Panc1 (cell line): ENCODE measurements around the gene DLGAP3. TPM values are rescaled to one million over a fixed set of nuclear protein-coding genes. Genes with fewer than 3 reads are reported as not detected.

Source experiments
- ATAC-seq: fragments of 200-7000 bp; cut with Tn5 transposase; 2 replicates; pipeline ENCODE4 v1.9.1; 2020; ENCODE audit warnings: mild to moderate bottlenecking, moderate library complexity
- BruUV-seq: library from RNA; stranded (reverse); fragments of 400-500 nt; replicated peaks from 2 replicates; lab custom pipeline; 2021; lab: Mats Ljungman, UMichigan
- CTCF ChIA-PET: fragments of 300-600 bp; sonication (Branson Sonifier 250); formaldehyde crosslinking; loops from one replicate; lab custom pipeline; 2022; ENCODE audit warnings: antibody characterized with exemption; lab: Charles Lee
- POLR2A ChIA-PET: fragments of 300-600 bp; sonication (Branson Sonifier 250); formaldehyde crosslinking; loops from one replicate; lab custom pipeline; 2022; ENCODE audit warnings: antibody characterized with exemption; lab: Charles Lee
- DNase-seq: peaks from one replicate; pipeline ENCODE4 v3.0.0-alpha.2; 2010; ENCODE audit warnings: low read depth, low spot score
- H3K27ac ChIP-seq: 2 replicates; pipeline ENCODE4 v1.5.1; 2011; ENCODE audit warnings: mild to moderate bottlenecking, low read length, inconsistent platforms
- H3K27me3 ChIP-seq: fragments of 200-500 bp; sonication (Bioruptor generic); 2 replicates; pipeline ENCODE4 v1.6.0; 2014; ENCODE audit warnings: low read length, inconsistent platforms; ENCODE audit not compliant: control insufficient read depth, insufficient read depth
- H3K36me3 ChIP-seq: fragments of 200-500 bp; sonication (Bioruptor generic); 2 replicates; pipeline ENCODE4 v1.5.1; 2014; ENCODE audit warnings: inconsistent platforms, mild to moderate bottlenecking, low read length, moderate library complexity; ENCODE audit not compliant: control insufficient read depth, insufficient read depth
- H3K4me1 ChIP-seq: 2 replicates; pipeline ENCODE4 v1.5.1; 2011; ENCODE audit warnings: inconsistent platforms, mild to moderate bottlenecking, low read length, moderate library complexity; ENCODE audit not compliant: control insufficient read depth, insufficient read depth
- H3K4me3 ChIP-seq, 2 experiments: 2 replicates each; pipeline ENCODE4 v1.5.1; 2011 to 2012; ENCODE audit warnings: low read depth in 2 of 2, low read length in 2 of 2, mild to moderate bottlenecking in 2 of 2, inconsistent platforms in 1 of 2, moderate library complexity in 1 of 2
- H3K9me3 ChIP-seq: fragments of 200-500 bp; sonication (Bioruptor generic); 2 replicates; pipeline ENCODE4 v1.5.1; 2014; ENCODE audit warnings: low read depth, mild to moderate bottlenecking, inconsistent platforms, low read length, moderate library complexity; ENCODE audit not compliant: control insufficient read depth, insufficient read depth
- CTCF ChIP-seq: fragments of 450-650 bp; IDR thresholded peaks from 2 replicates; pipeline ENCODE4 v1.5.1; 2017; ENCODE audit warnings: mild to moderate bottlenecking
- POLR2AphosphoS5 ChIP-seq: IDR thresholded peaks from 2 replicates; pipeline ENCODE4 v1.6.1; 2012; ENCODE audit warnings: mild to moderate bottlenecking, low read depth, low read length, moderate library complexity
- REST ChIP-seq, 2 experiments: IDR thresholded peaks; 2 replicates each; pipeline ENCODE4 v1.6.1; 2011 to 2012; ENCODE audit warnings: low read depth in 2 of 2, control low read depth in 1 of 2, low read length in 1 of 2, mild to moderate bottlenecking in 1 of 2, moderate library complexity in 1 of 2; ENCODE audit not compliant: insufficient read depth in 1 of 2
- SIN3A ChIP-seq: IDR thresholded peaks from 2 replicates; pipeline ENCODE4 v1.6.1; 2012; ENCODE audit warnings: low read depth, mild to moderate bottlenecking, low read length, moderate library complexity, borderline replicate concordance; ENCODE audit not compliant: insufficient read depth
- TCF7L2 ChIP-seq: IDR thresholded peaks from 2 replicates; pipeline ENCODE4 v1.6.1; 2011; ENCODE audit warnings: mild to moderate bottlenecking, low read depth, low read length, inconsistent platforms
- in situ Hi-C: cut with HindIII; loops from 2 replicates; pipeline ENCODE4 v1.10.0; 2016; ENCODE audit warnings: low sequenced_read_pairs, low pct_unique_long_range_greater_than_20kb
- intact Hi-C: fragments of 100-400 bp; cut with micrococcal nuclease; formaldehyde crosslinking; loops from one replicate; pipeline ENCODE4 v1.10.0; 2022; ENCODE audit not compliant: unreplicated experiment
- total RNA-seq: library from RNA; stranded (reverse); gene quantifications from one replicate; pipeline ENCODE4 v1.2.1, GENCODE V29; 2021; ENCODE audit not compliant: unreplicated experiment

The DLGAP3 gene
- total RNA-seq, 1 experiment from 2014 or later: 0.87 TPM

- ChIA-PET POLR2A (no interaction called here), CTCF (no interaction called here)
- no peak overlapping the region for H3K27ac ChIP-seq
- TF ChIP-seq POLR2AphosphoS5 (no peak), TCF7L2 (no peak), CTCF (no peak), SIN3A (no peak), REST (IDR thresholded peaks at IDR 0.05; ENCODE audit: insufficient read depth in 1 of 2, low read depth in 2 of 2, low read length in 1 of 2) (no peak)
- H3K4me1 ChIP-seq: no peaks in the 10 kb centered on the region
- H3K9me3 ChIP-seq: 0 out of 2 replicates have a peak, but pooled peaks cover 4% of the 10 kb centered on the region
- in situ Hi-C loops: no loop called here
- DNase-seq: no peak
- ATAC-seq: no peak
- peaks cover 28% of the 10 kb centered on the region for H3K27me3 ChIP-seq
- no TSS peak for BruUV-seq
- no peaks in the 10 kb centered on the region for H3K36me3 ChIP-seq
- H3K4me3 ChIP-seq: no peak overlapping the region
- intact Hi-C loops: no loop called here
Measured at GRCh38 chr1:34876406-34876805, 53.0 kb downstream of the DLGAP3 start.

- H3K36me3 ChIP-seq: no peaks in the 10 kb centered on the region
- intact Hi-C loops (no loop called here), in situ Hi-C loops (no loop called here)
- ChIA-PET CTCF (no interaction called here), POLR2A (no interaction called here)
- no peak overlapping the region for H3K4me3 ChIP-seq
- no peaks in the 10 kb centered on the region for H3K9me3 ChIP-seq
- TF ChIP-seq POLR2AphosphoS5: no peak
- TF ChIP-seq SIN3A: no peak
- BruUV-seq: no TSS peak
- ATAC-seq (no peak), DNase-seq (no peak)
- peaks cover 29% of the 10 kb centered on the region for H3K27me3 ChIP-seq
- H3K27ac ChIP-seq: no peak overlapping the region
- H3K4me1 ChIP-seq: no peaks in the 10 kb centered on the region
Measured at GRCh38 chr1:34874296-34874952, 55.0 kb downstream of the DLGAP3 start.

- ChIA-PET POLR2A (no interaction called here), CTCF (no interaction called here)
- H3K9me3 ChIP-seq: no peaks in the 10 kb centered on the region
- DNase-seq (no peak), ATAC-seq (no peak)
- no peaks in the 10 kb centered on the region for H3K36me3 ChIP-seq
- H3K4me3 ChIP-seq: no peak overlapping the region
- H3K27me3 ChIP-seq: peaks cover 24% of the 10 kb centered on the region
- no peaks in the 10 kb centered on the region for H3K4me1 ChIP-seq
- H3K27ac ChIP-seq: no peak overlapping the region
- intact Hi-C loops: no loop called here
- in situ Hi-C loops: no loop called here
- BruUV-seq: no TSS peak
- no peak for TF ChIP-seq CTCF
- no peak for TF ChIP-seq SIN3A
- TF ChIP-seq REST (IDR thresholded peaks at IDR 0.05; ENCODE audit: insufficient read depth in 1 of 2, low read depth in 2 of 2, low read length in 1 of 2): no peak
- TF ChIP-seq TCF7L2: no peak
- no peak for TF ChIP-seq POLR2AphosphoS5
Measured at GRCh38 chr1:34872133-34872503, 57.3 kb downstream of the DLGAP3 start.
